Measurements from ENCODE around the gene GALNT18. TPM values are rescaled to one million over a fixed set of nuclear protein-coding genes. Genes with fewer than 3 reads are reported as not detected.

Gene GALNT18
- total and polyA plus RNA-seq, 4 donors, result 17.7 to 109 (median 63.7) TPM

DNA sequence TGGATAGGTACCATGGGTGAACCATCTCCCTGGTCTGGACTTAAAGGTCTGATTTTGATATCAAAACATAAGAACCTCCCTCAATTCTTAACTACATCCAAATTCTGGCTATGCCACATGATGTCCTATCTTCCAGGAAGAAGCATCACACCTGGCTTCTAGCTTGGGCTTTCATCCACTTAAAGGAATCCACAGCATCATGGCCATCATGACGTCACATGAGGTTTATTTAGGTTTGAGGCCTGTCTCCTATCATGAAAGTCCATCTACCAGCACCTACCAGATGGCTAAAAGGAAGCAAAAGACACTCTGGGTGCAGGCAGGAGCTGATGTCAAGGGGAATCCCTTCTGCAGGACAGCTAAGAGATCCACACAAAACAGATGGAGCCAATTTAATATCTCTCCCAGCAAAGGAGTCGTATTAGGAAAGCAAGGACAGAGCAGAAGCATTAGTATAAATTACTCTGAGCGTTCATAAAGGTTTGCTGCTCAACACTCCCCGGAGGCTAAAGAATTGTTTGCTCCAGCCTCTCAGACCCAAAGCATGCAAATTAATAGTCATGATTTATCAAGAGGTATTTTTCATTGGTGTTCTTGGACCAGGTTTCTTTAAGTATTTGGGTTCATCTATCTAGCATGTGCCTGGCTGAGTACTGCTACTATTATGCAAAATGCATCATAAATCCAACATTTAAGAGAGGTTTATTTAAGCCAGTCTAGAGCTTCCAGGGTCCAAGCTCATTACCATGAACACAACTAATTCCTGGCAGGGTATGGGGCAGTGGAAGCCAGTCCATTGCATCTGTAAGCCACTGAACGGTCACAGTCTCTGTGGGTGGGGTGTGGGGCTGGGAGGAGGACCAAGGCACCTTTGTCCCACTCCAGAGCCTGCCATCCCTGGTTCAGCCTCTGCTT lies 47.2 kb downstream of the GALNT18 start:
- TF ChIP-seq, protein P1, sequence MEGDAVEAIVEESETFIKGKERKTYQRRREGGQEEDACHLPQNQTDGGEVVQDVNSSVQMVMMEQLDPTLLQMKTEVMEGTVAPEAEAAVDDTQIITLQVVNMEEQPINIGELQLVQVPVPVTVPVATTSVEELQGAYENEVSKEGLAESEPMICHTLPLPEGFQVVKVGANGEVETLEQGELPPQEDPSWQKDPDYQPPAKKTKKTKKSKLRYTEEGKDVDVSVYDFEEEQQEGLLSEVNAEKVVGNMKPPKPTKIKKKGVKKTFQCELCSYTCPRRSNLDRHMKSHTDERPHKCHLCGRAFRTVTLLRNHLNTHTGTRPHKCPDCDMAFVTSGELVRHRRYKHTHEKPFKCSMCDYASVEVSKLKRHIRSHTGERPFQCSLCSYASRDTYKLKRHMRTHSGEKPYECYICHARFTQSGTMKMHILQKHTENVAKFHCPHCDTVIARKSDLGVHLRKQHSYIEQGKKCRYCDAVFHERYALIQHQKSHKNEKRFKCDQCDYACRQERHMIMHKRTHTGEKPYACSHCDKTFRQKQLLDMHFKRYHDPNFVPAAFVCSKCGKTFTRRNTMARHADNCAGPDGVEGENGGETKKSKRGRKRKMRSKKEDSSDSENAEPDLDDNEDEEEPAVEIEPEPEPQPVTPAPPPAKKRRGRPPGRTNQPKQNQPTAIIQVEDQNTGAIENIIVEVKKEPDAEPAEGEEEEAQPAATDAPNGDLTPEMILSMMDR (IDR thresholded peaks at IDR 0.05; ENCODE audit: control extremely low read depth, extremely low read depth), result no peak
- Histone ChIP-seq H3K4me1 (ENCODE audit: control insufficient read depth in 5 of 5, insufficient read depth in 5 of 5, low read length in 5 of 5) (peaks cover 0 to 32% (median 15%) of the 10 kb centered on the region in 5 donors), H3K9ac (ENCODE audit: insufficient read depth in 1 of 2, low read length in 2 of 2) (no peak overlapping the region), H3K27me3 (ENCODE audit: control insufficient read depth in 3 of 3, insufficient read depth in 3 of 3, low read length in 2 of 3) (no peaks in the 10 kb centered on the region), H3K36me3 (ENCODE audit: control insufficient read depth in 4 of 4, insufficient read depth in 4 of 4, low read length in 4 of 4) (peaks cover 0 to 1% (median 0%) of the 10 kb centered on the region in 4 donors), H3K9me3 (ENCODE audit: control insufficient read depth in 4 of 4, insufficient read depth in 3 of 4, low read length in 3 of 4) (no peaks in the 10 kb centered on the region), H3K27ac (ENCODE audit: low read depth in 1 of 2, low read length in 1 of 2) (no peak overlapping the region), H3K4me3 (no peak overlapping the region)
- no peak for DNase-seq
- no peak for ATAC-seq (ENCODE audit: insufficient read depth, low FRiP score)
- 83 to 89% methylated on average over 5 of the region's 5 CpGs for WGBS, 2 donors

DNA sequence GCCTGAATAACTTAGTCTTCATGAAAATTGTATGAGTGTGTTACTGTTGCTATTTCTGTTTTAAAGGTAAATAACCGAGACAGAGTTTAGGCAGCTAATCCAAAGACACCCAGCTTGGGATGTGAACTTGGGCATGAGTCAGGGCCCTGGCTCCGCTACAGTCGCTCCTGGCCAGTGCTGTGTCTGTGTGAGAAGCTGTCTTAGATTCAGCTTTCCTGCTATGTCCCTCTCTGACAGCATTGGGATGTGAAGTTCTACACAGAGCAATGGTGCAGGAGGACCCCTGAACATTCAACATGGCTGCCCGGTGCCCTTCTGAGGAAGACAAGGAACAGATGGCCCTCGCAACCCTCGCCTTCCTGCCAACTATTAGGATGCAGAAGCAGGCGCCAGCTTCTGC lies 49.4 kb downstream of the GALNT18 start:
- 91 to 94% methylated on average over 7 of the region's 7 CpGs for WGBS, 2 donors

DNA sequence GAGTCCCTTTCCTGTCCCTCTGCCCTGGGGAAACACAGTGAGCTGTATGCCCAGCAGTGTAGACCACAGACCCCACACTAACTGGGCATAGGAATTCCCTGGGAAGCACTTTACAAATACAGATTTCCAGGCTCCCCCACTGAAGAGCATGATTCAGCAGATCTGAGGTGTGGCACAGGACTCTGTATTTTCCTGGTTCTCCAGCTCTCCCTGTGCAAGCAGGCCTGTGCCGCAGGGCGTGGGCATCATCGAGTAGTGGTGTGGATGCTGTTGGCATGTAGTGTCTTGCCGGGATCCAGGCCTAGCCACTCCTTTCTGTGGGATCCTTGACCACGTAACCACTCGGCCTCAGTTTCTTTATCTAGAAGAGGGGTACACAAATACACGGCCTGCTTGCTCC lies 49.9 kb downstream of the GALNT18 start:
- no peak for DNase-seq
- Histone ChIP-seq H3K27ac (ENCODE audit: low read depth in 1 of 2, low read length in 1 of 2) (no peak overlapping the region), H3K36me3 (ENCODE audit: control insufficient read depth in 4 of 4, insufficient read depth in 4 of 4, low read length in 4 of 4) (peaks cover 0 to 1% (median 0%) of the 10 kb centered on the region in 4 donors), H3K27me3 (ENCODE audit: control insufficient read depth in 3 of 3, insufficient read depth in 3 of 3, low read length in 2 of 3) (no peaks in the 10 kb centered on the region), H3K9ac (ENCODE audit: insufficient read depth in 1 of 2, low read length in 2 of 2) (no peak overlapping the region), H3K9me3 (ENCODE audit: control insufficient read depth in 4 of 4, insufficient read depth in 3 of 4, low read length in 3 of 4) (no peaks in the 10 kb centered on the region), H3K4me3 (no peak overlapping the region), H3K4me1 (ENCODE audit: control insufficient read depth in 5 of 5, insufficient read depth in 5 of 5, low read length in 5 of 5) (peaks cover 0 to 32% (median 4%) of the 10 kb centered on the region in 5 donors)
- 91% methylated on average over 7 of the region's 7 CpGs for WGBS, 2 donors
- TF ChIP-seq, protein P1 (IDR thresholded peaks at IDR 0.05; ENCODE audit: control extremely low read depth, extremely low read depth), result no peak
- ATAC-seq (ENCODE audit: insufficient read depth, low FRiP score), result no peak

More for the DNA sequence above, 49.4 kb downstream of the GALNT18 start:
- H3K9me3 ChIP-seq (ENCODE audit: control insufficient read depth in 4 of 4, insufficient read depth in 3 of 4, low read length in 3 of 4), result no peaks in the 10 kb centered on the region
- DNase-seq (no peak), ATAC-seq (ENCODE audit: insufficient read depth, low FRiP score) (no peak)
- H3K4me1 ChIP-seq (ENCODE audit: control insufficient read depth in 5 of 5, insufficient read depth in 5 of 5, low read length in 5 of 5), result peaks cover 0 to 34% (median 4%) of the 10 kb centered on the region in 5 donors
- H3K4me3 ChIP-seq, result no peak overlapping the region
- H3K36me3 ChIP-seq (ENCODE audit: control insufficient read depth in 4 of 4, insufficient read depth in 4 of 4, low read length in 4 of 4), result peaks cover 0 to 1% (median 0%) of the 10 kb centered on the region in 4 donors
- no peaks in the 10 kb centered on the region for H3K27me3 ChIP-seq (ENCODE audit: control insufficient read depth in 3 of 3, insufficient read depth in 3 of 3, low read length in 2 of 3)
- TF ChIP-seq, protein P1 (IDR thresholded peaks at IDR 0.05; ENCODE audit: control extremely low read depth, extremely low read depth), result no peak
- H3K9ac ChIP-seq (ENCODE audit: insufficient read depth in 1 of 2, low read length in 2 of 2), result no peak overlapping the region
- H3K27ac ChIP-seq (ENCODE audit: low read depth in 1 of 2, low read length in 1 of 2), result no peak overlapping the region
